GM19043 (cell line): ENCODE data around the gene NRDC.
"Not testable (repeated sequence)": the region's sequence is repeated elsewhere in the genome, so short reads cannot be mapped to it uniquely, and the experiment has no call there.

ENCODE experiments used
- ATAC-seq: cut with Tn5 transposase; IDR thresholded peaks from one replicate; pipeline ENCODE4 v1.9.1; 2021; ENCODE audit warnings: low read depth; ENCODE audit not compliant: unreplicated experiment

Gene NRDC

GRCh38 chr1:51847294-51847920 is 31.1 kb downstream of the NRDC start:
- ATAC-seq, result no peak

GRCh38 chr1:51843948-51844347 is 34.6 kb downstream of the NRDC start:
- ATAC-seq, result no peak

- ATAC-seq, result no peak
Observed at GRCh38 chr1:51842261-51842660, 36.3 kb downstream of the NRDC start.

- ATAC-seq, result no peak
Observed at GRCh38 chr1:51840743-51841461, 37.6 kb downstream of the NRDC start.

- no peak for ATAC-seq
Observed at GRCh38 chr1:51840182-51840581, 38.3 kb downstream of the NRDC start.

GRCh38 chr1:51839094-51839493 is 39.4 kb downstream of the NRDC start:
- ATAC-seq, result no peak

- ATAC-seq, result no peak
Observed at GRCh38 chr1:51837243-51837642, 41.3 kb downstream of the NRDC start.

- no peak for ATAC-seq
Observed at GRCh38 chr1:51833700-51834099, 44.8 kb downstream of the NRDC start.

- ATAC-seq, result no peak
Observed at GRCh38 chr1:51829058-51829457, 49.5 kb downstream of the NRDC start.

- ATAC-seq, result no peak
Observed at GRCh38 chr1:51819810-51820209, 58.7 kb downstream of the NRDC start.

GRCh38 chr1:51819021-51819420 is 59.5 kb downstream of the NRDC start:
- ATAC-seq, result not testable (repeated sequence)

- ATAC-seq, result no peak
Observed at GRCh38 chr1:51818487-51818886, 60.0 kb downstream of the NRDC start.

GRCh38 chr1:51814513-51814912 is 64.0 kb downstream of the NRDC start:
- no peak for ATAC-seq

GRCh38 chr1:51799372-51799771 is 79.2 kb downstream of the NRDC start:
- ATAC-seq, result no peak

- ATAC-seq, result no peak
Observed at GRCh38 chr1:51794868-51795267, 83.7 kb downstream of the NRDC start.

GRCh38 chr1:51794260-51794659 is 84.3 kb downstream of the NRDC start:
- no peak for ATAC-seq

- no peak for ATAC-seq
Observed at GRCh38 chr1:51792864-51793263, 85.7 kb downstream of the NRDC start.

GRCh38 chr1:51791888-51792287 is 86.6 kb downstream of the NRDC start:
- no peak for ATAC-seq

- ATAC-seq, result no peak
Observed at GRCh38 chr1:51790385-51790784, 88.1 kb downstream of the NRDC start.

- no peak for ATAC-seq
Observed at GRCh38 chr1:51789342-51789741, 89.2 kb downstream of the NRDC start.

GRCh38 chr1:51788938-51789337 is 89.6 kb downstream of the NRDC start:
- ATAC-seq, result no peak

GRCh38 chr1:51784997-51785421 is 93.5 kb downstream of the NRDC start:
- ATAC-seq, result no peak
